Calu3 (cell line): ENCODE measurements around the gene IER5. TPM values are rescaled to one million over a fixed set of nuclear protein-coding genes. Genes with fewer than 3 reads are reported as not detected.

Experiments used
- BruUV-seq: library from RNA; stranded (reverse); fragments of 400-500 nt; replicated peaks from 2 replicates; lab custom pipeline; 2021; lab: Mats Ljungman, UMichigan
- CTCF ChIA-PET: fragments of 300-600 bp; sonication (Branson Sonifier 250); formaldehyde crosslinking; loops from one replicate; lab custom pipeline; 2022; ENCODE audit warnings: antibody characterized with exemption; lab: Charles Lee
- DNase-seq: peaks from one replicate; pipeline ENCODE4 v3.0.0; 2022
- H3K27ac Mint-ChIP-seq: one replicate; pipeline ENCODE4 v1.8.0; 2022; ENCODE audit warnings: mixed read lengths; ENCODE audit not compliant: unreplicated experiment
- H3K27me3 Mint-ChIP-seq: one replicate; pipeline ENCODE4 v1.8.0; 2022; ENCODE audit warnings: mixed read lengths; ENCODE audit not compliant: unreplicated experiment
- H3K36me3 Mint-ChIP-seq: one replicate; pipeline ENCODE4 v1.8.0; 2022; ENCODE audit warnings: mild to moderate bottlenecking, moderate library complexity, mixed read lengths; ENCODE audit not compliant: insufficient read depth, unreplicated experiment
- H3K4me1 Mint-ChIP-seq: one replicate; pipeline ENCODE4 v1.8.0; 2022; ENCODE audit warnings: mild to moderate bottlenecking, low read depth, mixed read lengths; ENCODE audit not compliant: unreplicated experiment
- H3K4me3 Mint-ChIP-seq: one replicate; pipeline ENCODE4 v1.8.0; 2022; ENCODE audit warnings: mild to moderate bottlenecking, low read depth, moderate library complexity, mixed read lengths; ENCODE audit not compliant: unreplicated experiment
- H3K9me3 Mint-ChIP-seq: one replicate; pipeline ENCODE4 v1.8.0; 2022; ENCODE audit warnings: low read depth, mixed read lengths; ENCODE audit not compliant: unreplicated experiment
- intact Hi-C: fragments of 100-400 bp; cut with micrococcal nuclease; formaldehyde crosslinking; loops from one replicate; pipeline ENCODE4 v1.10.0; 2022; ENCODE audit not compliant: unreplicated experiment
- total RNA-seq: library from RNA; stranded (reverse); gene quantifications from 2 replicates; pipeline ENCODE4 v1.2.3, GENCODE V29; 2022
- TF ChIP-seq, protein P1 (sequence below): fragments of 200-600 bp; IDR thresholded peaks from one replicate; pipeline ENCODE4 v1.8.0; 2022; ENCODE audit warnings: antibody characterized with exemption; ENCODE audit not compliant: unreplicated experiment

Gene IER5
- total RNA-seq, 1 experiment from 2014 or later: 11.4 TPM

DNA sequence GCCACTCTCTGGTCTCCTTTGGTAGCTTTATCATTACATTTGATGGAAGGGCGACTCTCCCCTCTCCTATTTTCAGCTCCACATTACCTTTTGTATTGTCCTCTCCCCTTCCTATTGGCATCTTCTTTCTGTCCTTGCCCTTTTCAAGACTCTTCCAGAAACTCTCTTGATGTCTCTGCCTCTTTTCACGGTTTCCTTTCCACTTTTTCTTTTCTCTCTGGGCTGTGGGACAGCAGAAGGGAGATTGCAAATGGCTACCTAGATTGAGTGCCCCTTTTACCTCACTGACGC, 17.5 kb downstream of the IER5 start:
- no peak for DNase-seq
- intact Hi-C loops: no loop called here
- H3K9me3 Mint-ChIP-seq: no peaks in the 10 kb centered on the region
- peak overlapping the region; percentile 81 for H3K27ac Mint-ChIP-seq
- no TSS peak for BruUV-seq
- H3K36me3 Mint-ChIP-seq: peaks cover 21% of the 10 kb centered on the region
- H3K4me1 Mint-ChIP-seq: peaks cover 43% of the 10 kb centered on the region
- CTCF ChIA-PET: interaction anchor here (2.7 kb wide), 1 partner anchor 36 kb away, joined by 13 read pairs; no protein-coding TSS in a partner anchor
- H3K4me3 Mint-ChIP-seq: peak overlapping the region; percentile 75
- H3K27me3 Mint-ChIP-seq: peaks cover 19% of the 10 kb centered on the region
- TF ChIP-seq, protein P1, sequence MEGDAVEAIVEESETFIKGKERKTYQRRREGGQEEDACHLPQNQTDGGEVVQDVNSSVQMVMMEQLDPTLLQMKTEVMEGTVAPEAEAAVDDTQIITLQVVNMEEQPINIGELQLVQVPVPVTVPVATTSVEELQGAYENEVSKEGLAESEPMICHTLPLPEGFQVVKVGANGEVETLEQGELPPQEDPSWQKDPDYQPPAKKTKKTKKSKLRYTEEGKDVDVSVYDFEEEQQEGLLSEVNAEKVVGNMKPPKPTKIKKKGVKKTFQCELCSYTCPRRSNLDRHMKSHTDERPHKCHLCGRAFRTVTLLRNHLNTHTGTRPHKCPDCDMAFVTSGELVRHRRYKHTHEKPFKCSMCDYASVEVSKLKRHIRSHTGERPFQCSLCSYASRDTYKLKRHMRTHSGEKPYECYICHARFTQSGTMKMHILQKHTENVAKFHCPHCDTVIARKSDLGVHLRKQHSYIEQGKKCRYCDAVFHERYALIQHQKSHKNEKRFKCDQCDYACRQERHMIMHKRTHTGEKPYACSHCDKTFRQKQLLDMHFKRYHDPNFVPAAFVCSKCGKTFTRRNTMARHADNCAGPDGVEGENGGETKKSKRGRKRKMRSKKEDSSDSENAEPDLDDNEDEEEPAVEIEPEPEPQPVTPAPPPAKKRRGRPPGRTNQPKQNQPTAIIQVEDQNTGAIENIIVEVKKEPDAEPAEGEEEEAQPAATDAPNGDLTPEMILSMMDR: no peak

DNA sequence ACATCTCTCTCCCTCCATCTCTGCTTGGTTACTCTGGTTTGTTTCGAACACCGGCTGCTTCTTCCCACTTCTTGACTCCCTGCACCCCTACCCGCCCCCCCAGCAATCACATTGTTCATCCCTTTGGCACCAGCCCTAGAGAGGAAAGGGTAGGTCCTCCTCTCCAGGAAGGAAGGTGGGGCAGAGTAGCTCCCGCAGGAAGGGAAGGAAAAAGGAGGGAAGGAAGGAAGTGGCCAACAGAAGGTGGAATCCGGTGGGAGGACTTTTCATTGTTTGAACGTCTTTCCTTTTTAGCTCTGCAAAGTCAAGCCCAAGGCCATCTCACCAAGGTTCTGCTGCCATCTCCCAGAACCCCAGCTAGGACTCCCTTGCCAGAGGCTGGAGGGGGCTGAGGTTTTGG, 18.0 kb downstream of the IER5 start:
- H3K4me3 Mint-ChIP-seq: peak overlapping the region; percentile 75
- peaks cover 19% of the 10 kb centered on the region for H3K27me3 Mint-ChIP-seq
- DNase-seq: no peak
- TF ChIP-seq, protein P1: no peak
- intact Hi-C loops: no loop called here
- H3K36me3 Mint-ChIP-seq: peaks cover 21% of the 10 kb centered on the region
- CTCF ChIA-PET: interaction anchor here (0.7 to 2.7 kb wide), 2 partner anchors 29 to 35 kb away, joined by 3 to 13 read pairs; no protein-coding TSS in a partner anchor
- H3K27ac Mint-ChIP-seq: peak overlapping the region; percentile 81
- BruUV-seq: no TSS peak
- peaks cover 48% of the 10 kb centered on the region for H3K4me1 Mint-ChIP-seq
- no peaks in the 10 kb centered on the region for H3K9me3 Mint-ChIP-seq

DNA sequence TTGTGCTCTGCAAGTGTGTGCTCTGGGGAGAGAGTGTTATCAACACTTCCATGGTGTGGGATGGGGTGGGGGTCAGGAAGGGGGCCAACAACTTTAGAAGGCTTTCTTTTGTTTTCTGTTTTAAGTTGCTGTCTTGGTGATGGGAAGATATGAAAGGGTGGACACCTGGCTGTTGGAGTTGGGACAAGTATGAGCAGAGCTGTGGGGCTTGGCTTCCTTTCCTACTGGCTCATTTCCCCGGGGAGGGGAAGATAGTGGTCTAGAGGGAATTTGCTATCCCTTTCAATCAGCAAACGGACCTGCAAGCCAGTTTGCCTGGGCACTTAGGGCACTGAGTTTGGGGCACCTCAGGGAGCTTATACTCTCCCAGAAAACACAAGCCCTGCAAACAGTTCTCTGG, 19.2 kb downstream of the IER5 start:
- CTCF ChIA-PET: interaction anchor here (1.2 kb wide), 1 partner anchor 16 kb away, joined by 3 read pairs; no protein-coding TSS in a partner anchor
- H3K27ac Mint-ChIP-seq: no peak overlapping the region
- intact Hi-C loops: no loop called here
- BruUV-seq: no TSS peak
- no peak overlapping the region for H3K4me3 Mint-ChIP-seq
- peaks cover 61% of the 10 kb centered on the region for H3K4me1 Mint-ChIP-seq
- no peaks in the 10 kb centered on the region for H3K9me3 Mint-ChIP-seq
- TF ChIP-seq, protein P1: no peak
- peaks cover 27% of the 10 kb centered on the region for H3K36me3 Mint-ChIP-seq
- no peak for DNase-seq
- peaks cover 19% of the 10 kb centered on the region for H3K27me3 Mint-ChIP-seq

- CTCF ChIA-PET: interaction anchor here (1.2 kb wide), 1 partner anchor 15 kb away, joined by 3 read pairs; no protein-coding TSS in a partner anchor
- no TSS peak for BruUV-seq
- H3K4me1 Mint-ChIP-seq: peaks cover 61% of the 10 kb centered on the region
Observed at GRCh38 chr1:181108304-181108867, 19.9 kb downstream of the IER5 start.

More at GRCh38 chr1:181108304-181108867, 19.9 kb downstream of the IER5 start:
- peaks cover 19% of the 10 kb centered on the region for H3K27me3 Mint-ChIP-seq
- H3K9me3 Mint-ChIP-seq: no peaks in the 10 kb centered on the region
- peak overlapping the region; percentile 1 for H3K27ac Mint-ChIP-seq
- H3K4me3 Mint-ChIP-seq: no peak overlapping the region
- no peak for DNase-seq
- peaks cover 31% of the 10 kb centered on the region for H3K36me3 Mint-ChIP-seq
- TF ChIP-seq, protein P1: no peak
- intact Hi-C loops: no loop called here
